HG02759 (cell line): ENCODE results near the gene AZU1.

ENCODE experiments used
- ATAC-seq: cut with Tn5 transposase; IDR thresholded peaks from one replicate; pipeline ENCODE4 v1.9.1; 2021; ENCODE audit warnings: mild to moderate bottlenecking, moderate library complexity; ENCODE audit not compliant: unreplicated experiment

AZU1 gene, protein sequence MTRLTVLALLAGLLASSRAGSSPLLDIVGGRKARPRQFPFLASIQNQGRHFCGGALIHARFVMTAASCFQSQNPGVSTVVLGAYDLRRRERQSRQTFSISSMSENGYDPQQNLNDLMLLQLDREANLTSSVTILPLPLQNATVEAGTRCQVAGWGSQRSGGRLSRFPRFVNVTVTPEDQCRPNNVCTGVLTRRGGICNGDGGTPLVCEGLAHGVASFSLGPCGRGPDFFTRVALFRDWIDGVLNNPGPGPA

DNA sequence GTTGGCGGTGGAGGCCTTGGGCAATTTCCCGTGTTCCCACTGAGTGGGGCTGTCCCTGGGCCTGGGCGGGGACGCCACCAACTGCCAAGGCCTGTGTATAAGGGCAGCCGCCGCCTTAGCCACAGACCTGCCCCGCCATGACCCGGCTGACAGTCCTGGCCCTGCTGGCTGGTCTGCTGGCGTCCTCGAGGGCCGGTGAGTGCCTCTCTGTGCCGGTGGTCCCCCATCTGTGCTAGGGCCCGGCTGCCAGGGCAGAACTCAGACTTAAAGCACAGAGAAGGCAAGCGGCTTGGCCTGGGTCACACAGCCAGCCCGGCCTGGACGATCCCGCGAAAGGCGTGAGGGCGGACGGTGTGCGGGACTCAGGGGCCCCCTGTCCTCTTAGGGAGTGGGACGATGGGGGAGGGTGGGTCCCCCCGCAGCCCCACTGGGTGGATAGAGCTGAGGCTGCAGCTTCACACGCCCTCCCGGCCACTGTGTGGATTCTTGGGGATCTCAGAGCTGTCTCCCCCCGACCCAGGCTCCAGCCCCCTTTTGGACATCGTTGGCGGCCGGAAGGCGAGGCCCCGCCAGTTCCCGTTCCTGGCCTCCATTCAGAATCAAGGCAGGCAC lies at the start of gene AZU1:
AZU1 (plus strand) TSS at position 128 of the 612 bp plus-strand sequence; CDS start at position 138, 10 bp downstream.
- ATAC-seq = no peak

DNA sequence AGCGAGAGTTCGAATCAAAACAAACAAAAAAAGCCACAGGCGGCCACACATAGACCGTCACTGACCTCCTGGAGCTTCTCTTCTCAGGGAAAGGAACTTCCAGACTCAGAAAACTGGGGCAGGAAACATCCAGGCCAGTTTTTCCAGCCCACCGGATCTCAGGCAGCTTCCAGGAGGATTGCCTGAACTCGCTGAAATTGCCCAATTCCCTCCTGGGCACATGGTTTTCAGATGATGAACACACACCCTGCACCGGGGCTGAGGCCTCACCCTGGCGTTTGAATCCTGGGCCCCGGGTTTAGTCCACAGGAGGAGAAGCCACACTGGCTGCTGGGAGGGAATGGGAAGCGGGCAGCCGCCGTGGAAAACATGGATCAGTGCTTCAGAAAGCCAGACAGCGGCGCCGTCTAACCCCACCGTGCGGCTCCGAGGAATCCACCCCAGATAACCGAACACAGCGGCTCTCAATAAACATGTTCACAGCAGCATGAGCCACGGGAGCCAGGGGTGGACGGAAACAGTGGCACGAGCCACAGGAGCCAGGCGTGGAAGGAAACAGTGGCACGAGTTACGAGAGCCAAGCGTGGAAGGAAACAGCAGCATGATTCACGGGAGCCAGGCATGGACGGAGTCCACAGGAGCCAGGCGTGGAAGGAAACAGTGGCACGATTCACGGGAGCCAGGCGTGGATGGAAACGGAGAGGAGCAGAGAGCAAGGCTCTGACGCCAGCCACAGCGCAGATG lies 48.6 kb upstream of the AZU1 start:
- ATAC-seq = no peak

DNA sequence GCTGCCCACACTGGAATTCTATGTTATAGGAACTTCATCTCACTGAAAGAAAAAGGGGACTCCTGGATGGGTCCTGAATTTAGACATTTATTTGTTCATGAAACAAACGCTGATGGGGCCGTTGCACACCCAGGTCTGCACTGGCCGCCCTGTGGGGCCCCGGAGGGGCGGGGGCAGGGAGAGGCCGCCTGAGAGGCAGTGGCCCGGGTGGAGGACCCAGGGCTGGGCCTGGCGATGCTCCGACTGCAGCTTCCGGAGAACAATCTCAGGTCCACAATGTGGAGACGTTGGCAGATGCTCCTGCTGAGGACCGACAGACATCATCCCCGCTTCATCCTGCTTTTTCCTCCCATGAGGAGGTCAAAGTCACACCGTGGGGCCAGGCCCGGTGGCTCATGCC lies 46.7 kb upstream of the AZU1 start:
- ATAC-seq = no peak

DNA sequence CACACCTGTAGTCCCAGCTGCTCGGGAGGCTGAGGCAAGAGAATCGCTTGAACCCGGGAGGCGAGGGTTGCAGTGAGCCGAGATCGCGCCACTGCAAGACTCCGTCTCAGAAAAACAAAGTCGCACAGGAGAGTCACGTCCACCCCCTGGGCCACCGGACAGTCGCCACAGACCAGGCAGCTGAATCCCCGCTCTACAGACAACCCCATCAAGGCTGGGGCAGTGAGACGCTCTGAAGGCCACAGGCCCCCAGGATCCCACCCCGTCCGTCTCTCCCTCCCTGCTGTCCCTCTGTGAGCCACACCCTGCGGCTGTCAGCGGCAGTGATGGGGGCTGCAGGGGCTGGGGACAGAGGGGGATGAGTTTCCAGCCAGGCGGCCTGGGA lies 45.8 kb upstream of the AZU1 start:
- ATAC-seq = no peak

DNA sequence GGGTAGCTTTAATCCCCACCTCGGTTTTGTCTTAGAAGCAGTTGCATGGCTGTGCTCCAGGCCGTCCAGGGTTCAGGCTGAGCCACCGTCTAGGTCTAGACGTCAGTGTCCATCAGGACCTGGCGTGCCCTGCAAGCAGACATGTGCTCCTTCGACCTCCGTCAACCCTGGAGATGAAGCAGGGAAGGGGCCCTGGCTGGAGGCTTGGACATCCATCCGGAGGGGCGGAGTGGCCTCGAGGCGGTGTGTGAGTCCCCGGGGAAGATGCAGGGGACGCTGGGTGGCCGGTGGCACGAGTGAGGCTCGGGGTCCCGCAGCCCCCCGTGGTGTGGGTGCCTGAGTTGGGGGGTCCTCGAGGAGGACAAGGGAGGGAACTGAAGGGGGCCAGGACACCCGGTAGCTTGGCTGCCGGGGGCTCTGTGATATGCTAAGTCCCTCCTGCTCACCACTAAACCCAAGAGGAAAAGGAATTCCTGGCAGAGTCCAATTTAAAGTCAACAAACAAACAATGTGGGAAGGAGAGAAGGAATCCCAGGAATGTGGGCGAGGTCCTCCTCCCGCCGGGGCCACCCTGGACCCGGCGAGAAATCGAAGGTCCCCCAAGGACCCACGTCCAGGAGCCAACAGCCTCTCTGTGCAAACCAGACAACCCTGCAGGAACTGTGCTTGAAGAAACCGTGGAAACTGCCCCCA lies 45.3 kb upstream of the AZU1 start:
- ATAC-seq = no peak

DNA sequence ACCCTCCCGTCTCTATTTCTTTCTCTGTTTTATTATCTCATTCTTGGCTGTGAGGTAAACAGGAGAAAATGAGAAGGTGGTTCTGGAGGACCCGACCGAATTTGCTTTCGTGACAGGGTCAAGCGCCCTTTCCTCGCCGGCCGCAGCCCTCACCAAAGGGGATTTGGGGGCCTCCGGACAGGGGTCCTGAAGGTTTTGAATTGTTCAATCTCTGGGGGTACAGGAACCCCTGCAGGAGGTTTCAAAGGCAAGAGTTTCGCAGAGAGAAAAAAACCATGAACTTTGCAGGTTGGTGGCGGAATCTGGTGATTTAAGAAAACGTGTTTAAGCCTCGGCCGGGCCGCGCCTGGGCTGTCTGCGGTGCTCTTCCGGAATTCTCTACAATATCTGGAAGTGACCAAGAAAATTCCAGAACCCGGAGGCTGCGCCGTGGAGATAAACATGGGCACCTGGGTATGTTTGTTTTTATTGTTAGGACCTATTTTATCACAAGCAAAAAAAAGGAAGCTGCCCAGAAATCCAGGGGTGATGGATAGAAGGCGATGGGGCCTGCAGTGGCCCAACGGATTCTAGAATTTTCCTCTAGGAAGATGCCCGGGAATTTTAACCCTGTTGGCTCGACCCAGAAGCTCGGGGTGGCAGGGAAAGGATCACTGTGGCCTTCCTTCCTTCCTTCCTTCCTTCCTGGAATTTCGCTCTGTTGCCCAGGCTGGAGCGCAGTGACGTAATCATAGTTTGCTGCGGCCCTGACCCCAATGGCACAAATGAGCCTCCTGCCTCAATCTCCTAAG lies 44.6 kb upstream of the AZU1 start:
- no peak for ATAC-seq

DNA sequence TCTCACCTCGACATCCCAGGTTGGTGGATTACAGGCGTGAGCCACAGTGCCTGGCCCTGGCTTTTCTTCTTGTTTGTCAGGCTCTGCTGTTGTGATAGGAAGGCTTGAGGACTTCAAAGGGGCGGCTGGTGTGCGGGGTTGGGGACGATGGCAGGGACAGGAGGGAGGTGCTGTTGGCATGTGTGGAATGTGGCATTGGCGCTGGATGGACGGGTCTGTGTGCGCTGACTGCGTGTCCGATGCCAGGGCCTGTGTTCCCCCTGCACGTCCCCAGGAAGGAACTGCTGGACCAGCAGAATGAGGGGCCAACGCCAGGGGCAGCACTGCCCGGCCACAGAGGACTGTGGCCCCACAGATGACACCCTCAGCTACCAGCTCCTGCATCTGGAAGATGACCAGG lies 43.1 kb upstream of the AZU1 start:
- no peak for ATAC-seq

DNA sequence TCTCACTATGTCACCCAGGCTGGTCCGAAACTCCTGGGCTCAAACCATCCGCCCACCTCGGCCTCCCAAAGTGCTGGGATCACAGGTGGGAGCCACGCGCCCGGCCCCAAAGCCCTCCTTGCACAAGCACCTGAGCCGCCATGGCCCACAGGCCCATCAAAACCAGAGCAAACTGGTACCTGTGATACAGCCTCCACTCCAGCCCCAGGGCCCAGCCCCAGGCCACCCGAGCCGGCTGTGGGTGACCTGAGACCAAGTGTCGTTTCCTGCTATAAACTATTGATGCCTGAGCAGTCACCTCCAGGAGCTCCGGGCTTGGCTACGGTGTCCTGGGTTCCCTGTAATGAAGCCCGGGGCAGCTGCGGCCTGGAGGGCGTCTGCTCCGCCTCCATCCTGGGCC lies 40.1 kb upstream of the AZU1 start:
- ATAC-seq = no peak

DNA sequence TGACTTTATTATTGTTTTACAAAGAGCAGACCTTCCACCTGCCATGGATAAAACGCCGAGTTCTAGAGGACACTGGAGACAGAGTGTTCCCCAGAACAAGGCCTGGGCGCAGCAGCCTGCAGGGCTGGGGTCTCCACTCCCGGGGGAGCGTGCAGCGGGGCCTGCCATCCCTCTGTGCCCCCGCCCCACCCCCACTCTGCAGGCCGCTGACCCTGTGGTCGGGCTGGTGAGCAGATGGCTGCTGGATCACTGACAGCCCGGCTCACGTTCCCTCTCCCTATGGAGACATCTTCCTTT lies 39.0 kb upstream of the AZU1 start:
- ATAC-seq = no peak

DNA sequence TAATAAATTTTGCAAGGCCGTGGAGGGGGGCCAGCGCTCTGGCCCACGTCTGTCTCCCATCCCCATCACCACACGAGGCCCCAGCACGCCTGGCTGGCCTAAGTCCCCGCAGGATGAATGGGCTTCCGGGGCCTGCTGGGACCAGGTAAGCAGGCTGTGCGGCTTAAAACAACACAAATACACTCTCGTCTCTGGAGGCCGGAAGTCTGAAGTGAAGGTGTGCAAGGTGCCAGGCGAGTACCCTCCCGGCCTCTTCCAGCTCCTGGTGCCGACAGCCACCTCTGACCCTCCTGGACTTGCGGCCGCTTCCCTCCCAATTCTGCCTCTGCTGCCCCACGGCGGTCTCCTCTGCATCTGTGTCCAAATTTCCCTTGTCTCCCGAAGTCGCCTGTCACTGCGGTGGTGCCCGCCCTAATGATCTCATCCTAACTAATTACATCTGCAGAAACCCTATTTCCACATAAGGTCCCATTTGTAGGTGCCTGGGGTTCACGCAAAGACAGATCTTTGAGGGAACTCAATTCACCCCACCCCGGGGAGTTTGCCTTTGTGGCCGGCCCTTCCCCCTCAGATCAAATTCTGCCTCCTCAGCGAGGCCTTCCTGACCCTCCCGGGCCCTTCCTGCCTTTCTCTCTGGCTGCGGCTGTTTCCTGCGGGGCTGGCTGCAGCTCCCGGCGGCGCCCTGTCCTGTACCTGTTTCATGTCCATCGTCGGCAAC lies 38.5 kb upstream of the AZU1 start:
- no peak for ATAC-seq

DNA sequence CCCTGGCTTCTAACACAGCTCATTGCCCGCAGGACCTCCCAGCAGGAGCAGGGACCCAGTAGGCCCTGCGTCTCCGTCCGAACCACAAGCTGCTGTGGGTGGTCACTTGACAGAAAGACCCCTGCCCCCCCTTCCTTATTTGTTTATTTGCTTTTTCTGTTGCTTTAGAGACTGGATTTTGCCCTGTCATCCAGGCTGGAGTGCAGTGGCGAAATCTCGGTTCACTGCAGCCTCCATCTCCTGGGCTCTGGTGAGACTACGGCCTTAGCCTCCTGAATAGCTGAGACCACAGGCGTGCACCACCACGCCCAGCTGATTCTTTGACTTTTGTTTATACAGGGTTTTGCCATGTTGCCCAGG lies 38.0 kb upstream of the AZU1 start:
- no peak for ATAC-seq

DNA sequence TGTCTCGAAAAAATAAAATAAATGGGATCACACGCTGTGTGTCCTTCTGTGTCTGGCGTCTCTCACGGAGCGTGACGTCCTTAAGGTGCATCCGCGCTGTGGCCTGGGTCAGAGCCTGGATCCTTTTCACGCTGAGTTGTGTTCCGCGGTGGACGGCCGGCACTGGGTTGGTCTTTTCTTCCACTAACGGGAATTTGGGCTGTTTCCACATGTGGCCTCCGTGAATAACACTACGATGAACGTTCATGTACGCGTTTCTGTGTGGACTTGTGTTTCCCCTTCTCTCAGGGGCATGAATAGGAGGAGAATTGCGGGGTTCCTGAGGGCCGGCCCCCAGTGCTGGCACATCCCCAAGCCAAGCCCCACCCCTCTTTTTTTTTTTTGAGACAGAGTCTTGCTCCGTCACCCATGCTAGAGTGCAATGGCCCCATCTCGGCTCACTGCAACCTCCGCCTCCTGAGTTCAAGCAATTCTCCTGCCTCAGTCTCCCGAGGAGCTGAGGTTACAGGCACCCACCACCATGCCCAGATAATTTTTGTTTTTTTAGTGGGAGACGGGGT lies 36.5 kb upstream of the AZU1 start:
- ATAC-seq = no peak

DNA sequence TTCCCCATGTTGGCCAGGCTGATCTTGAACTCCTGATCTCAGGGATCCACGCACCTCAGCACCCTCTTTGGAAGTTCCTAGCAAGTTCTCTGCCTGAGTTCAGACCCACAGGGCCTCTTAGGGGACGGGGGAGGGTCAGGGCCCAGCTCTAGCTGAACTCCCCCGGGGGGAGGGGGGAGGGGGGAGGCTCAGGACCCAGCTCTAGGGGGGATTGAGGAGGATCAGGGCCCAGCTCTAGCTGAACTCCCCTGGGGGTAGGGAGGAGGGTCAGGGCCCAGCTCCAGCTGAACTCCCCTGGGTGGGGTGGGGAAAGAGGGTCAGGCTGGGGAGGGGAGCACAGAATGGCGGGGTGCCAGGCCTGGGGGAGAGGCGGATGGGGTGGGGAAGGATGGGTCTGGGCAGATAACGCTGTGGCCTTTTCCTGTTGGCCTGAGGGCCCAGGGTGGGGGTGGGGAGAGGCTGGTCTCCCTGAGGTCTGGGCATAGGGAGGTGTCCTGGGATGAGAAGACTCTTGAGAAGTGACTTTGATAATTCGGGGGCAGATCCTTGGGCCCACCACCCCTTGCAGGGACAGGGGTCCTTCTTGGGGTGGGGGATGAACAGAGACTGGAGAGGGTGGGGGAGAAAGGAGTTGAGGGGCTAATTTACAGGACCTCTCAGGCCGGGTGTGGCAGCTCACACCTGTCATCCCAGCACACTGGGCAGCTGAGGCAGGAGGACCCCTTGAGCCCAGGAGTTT lies 35.9 kb upstream of the AZU1 start:
- ATAC-seq = no peak

DNA sequence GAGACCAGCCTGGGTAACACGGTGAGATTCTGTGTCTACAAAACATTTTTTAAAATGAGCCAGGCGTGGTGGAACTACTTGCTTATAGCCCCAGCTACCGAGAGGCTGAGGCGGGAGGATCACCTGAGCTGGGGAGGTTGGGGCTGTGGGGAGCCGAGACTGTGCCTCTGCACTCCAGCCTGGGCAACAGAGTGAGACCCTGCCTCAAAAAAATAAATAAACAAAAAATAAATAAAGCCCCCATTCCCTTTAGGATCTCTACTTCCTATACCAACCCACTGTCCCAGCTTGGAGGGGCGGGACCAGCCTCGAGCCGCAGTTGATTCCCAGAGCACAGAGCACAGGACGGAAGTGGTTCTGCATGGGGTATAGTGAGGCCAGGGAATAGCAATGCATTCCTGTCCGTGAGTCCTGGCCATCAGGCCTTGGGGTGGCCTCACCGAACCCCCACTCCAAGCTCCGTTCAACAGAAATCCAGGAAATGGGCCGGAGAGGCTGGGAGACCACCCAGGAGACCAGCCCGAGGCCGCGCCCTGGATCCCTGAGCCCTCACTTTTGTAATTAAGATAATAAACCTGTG lies 35.2 kb upstream of the AZU1 start:
- ATAC-seq = no peak

DNA sequence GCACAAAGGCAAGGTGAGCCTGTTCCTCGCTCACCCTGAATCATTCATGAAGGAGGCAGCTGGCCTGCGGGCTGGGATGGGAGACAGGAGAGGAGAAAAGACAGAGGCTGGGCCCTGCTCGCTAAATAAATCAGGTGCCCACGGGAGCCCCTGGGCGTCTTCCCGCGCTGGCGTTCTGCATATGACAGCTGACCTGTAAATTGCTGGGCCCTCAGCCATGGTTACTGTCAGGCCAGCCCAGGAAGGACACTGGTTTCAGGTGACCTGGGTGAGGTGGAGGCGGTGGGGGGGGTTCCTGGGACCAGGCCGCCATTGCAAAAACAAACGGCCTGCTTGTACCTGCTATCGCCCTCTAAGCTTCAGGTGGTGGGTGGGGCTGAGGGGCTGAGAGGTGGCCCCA lies 33.8 kb upstream of the AZU1 start:
- ATAC-seq = no peak

DNA sequence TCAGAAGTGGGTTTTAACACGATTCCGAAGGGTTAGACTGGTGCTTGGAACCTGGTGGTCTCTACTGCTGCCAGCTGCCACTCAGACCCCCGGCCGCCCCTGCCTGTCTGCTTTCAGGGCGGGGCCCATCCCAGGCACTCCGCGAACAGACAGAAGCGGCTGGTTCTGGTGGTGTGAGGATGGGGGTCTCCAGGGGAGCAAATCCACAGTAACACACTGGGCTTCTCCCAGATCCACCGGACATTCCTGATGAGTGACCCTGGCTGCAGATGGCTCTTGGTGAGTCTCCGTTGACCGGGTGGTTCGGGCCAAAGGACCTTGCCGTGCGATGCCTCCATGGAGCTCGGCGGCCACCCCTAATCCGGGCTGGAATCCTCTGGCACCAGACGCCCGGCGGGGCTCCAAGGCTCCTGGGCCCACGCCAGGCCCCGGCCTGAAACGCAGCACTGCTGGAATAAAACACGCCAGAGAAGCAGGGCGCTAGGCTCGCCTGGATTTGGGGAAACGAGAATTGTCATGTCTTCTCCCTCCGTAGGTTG lies 32.5 kb upstream of the AZU1 start:
- no peak for ATAC-seq

DNA sequence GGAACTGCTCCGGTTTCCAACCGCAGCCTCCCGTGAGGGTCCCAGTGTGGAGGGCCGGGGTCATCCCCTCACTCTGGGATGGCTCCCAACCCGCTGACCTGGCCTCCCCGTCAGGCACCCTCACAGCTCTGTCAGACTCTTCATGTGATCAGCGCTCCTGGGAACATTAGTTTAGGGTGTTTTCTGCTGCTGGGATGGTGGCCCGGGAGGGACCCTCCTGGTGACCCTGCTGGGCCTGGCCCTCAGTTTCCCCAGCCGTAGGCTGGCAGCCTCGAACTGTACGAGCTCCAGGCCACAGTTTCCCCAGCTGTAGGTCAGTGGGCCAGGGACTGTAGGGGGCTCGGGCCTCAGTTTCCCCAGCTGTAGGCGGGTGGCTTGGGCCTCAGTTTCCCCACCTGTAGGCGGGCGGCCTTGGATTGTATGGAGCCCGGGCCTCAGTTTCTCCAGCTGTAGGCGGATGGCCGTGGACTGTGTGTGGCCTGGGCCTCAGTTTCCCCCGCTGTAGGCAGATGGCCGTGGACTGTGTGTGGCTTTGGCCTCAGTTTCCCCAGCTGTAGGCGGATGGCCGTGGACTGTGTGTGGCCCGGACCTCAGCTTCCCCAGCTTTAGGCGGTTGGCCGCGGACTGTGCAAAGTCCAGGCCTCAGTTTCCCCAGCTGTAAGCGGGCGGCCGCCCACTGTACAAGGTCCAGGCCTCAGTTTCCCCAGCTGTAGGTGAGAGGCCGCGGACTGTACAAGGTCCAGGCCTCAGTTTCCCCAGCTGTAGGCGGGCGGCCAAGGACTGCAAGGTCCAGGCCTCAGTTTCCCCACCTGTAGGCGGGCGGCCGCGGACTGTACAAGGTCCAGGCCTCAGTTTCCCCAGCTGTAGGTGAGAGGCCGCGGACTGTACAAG lies 31.7 kb upstream of the AZU1 start:
- no peak for ATAC-seq
